ENCODE measurements around the gene DNAI2. TPM values are rescaled to one million over a fixed set of nuclear protein-coding genes. Genes with fewer than 3 reads are reported as not detected.
A peak's percentile ranks its signal among the peaks of the same experiment; 100 is the strongest.

Gene DNAI2
- total and polyA plus RNA-seq, 9 of the 15 experiments (the other 6 are each of a cell fraction or from before 2014, with no cell fraction given), result not detected

DNA sequence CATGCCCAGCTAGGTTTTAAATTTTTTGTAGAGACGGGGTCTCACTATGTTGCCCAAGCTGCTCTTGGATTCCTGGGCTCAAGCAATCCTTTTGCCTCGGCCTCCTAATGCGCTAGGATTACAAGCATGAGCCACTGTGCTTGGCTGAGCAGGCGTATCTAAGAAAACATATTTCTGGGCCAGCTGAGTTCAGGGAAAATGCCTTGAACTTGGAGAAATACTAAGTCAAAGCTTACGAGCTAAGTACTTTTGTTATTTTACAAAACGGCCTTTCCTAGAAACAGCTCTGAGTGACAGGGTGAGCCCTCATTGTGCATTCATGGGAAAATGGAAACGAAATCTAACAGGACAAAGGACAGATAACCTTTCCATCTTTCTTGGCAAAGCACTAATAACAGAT lies 24.7 kb downstream of the DNAI2 start:
- in situ Hi-C loops (cut with MboI), result no loop called here
- CTCF ChIA-PET (ENCODE audit: low intra/inter-chr PET ratio), result interaction anchor here (3.7 kb wide), 1 partner anchor 55 kb away, joined by 21 read pairs; no protein-coding TSS in a partner anchor
- Histone ChIP-seq H3K79me2 (ENCODE audit: control insufficient read depth, insufficient read depth, low read length) (no peaks in the 10 kb centered on the region), H3K9ac (ENCODE audit: insufficient read depth in 1 of 2, low read depth in 2 of 2, low read length in 2 of 2) (no peak overlapping the region), H3K27me3 (ENCODE audit: control insufficient read depth in 2 of 2, insufficient read depth in 2 of 2, low read length in 2 of 2) (no peaks in the 10 kb centered on the region), H3K4me3 (no peak overlapping the region), H3K4me2 (ENCODE audit: insufficient read depth, low read length) (no peak overlapping the region), H3K9me3 (replicated peaks; ENCODE audit: control insufficient read depth, insufficient read depth, low read depth, low read length) (no peaks in the 10 kb centered on the region), H3K4me1 (replicated peaks in 1 of 2; ENCODE audit: control insufficient read depth in 2 of 2, insufficient read depth in 2 of 2, low read length in 2 of 2) (peaks cover 14 to 21% of the 10 kb centered on the region in 2 experiments; a peak in 4 of 5 replicates), H3K36me3 (ENCODE audit: control insufficient read depth, insufficient read depth, low read length) (no peaks in the 10 kb centered on the region), H4K20me1 (replicated peaks; ENCODE audit: control insufficient read depth, insufficient read depth, low read length) (no peaks in the 10 kb centered on the region), H3K27ac (ENCODE audit: extremely low read depth, low read depth, low read length) (no peak overlapping the region), H2AFZ (ENCODE audit: low read depth, low read length) (peak overlapping the region; percentile 62), H3K9me1 (ENCODE audit: control insufficient read depth, insufficient read depth, low read length) (no peaks in the 10 kb centered on the region)
- WGBS (ENCODE audit: insufficient coverage, low coverage, missing lambda C conversion rate), result 40% methylated on average over 6 of the region's 7 CpGs
- TF ChIP-seq, protein P1, sequence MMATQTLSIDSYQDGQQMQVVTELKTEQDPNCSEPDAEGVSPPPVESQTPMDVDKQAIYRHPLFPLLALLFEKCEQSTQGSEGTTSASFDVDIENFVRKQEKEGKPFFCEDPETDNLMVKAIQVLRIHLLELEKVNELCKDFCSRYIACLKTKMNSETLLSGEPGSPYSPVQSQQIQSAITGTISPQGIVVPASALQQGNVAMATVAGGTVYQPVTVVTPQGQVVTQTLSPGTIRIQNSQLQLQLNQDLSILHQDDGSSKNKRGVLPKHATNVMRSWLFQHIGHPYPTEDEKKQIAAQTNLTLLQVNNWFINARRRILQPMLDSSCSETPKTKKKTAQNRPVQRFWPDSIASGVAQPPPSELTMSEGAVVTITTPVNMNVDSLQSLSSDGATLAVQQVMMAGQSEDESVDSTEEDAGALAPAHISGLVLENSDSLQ (IDR thresholded peaks at IDR 0.05), result peak; percentile 72
- no peak for TF ChIP-seq RAD51 (IDR thresholded peaks at IDR 0.05; ENCODE audit: borderline replicate concordance, low read depth)
- TF ChIP-seq, protein P2, sequence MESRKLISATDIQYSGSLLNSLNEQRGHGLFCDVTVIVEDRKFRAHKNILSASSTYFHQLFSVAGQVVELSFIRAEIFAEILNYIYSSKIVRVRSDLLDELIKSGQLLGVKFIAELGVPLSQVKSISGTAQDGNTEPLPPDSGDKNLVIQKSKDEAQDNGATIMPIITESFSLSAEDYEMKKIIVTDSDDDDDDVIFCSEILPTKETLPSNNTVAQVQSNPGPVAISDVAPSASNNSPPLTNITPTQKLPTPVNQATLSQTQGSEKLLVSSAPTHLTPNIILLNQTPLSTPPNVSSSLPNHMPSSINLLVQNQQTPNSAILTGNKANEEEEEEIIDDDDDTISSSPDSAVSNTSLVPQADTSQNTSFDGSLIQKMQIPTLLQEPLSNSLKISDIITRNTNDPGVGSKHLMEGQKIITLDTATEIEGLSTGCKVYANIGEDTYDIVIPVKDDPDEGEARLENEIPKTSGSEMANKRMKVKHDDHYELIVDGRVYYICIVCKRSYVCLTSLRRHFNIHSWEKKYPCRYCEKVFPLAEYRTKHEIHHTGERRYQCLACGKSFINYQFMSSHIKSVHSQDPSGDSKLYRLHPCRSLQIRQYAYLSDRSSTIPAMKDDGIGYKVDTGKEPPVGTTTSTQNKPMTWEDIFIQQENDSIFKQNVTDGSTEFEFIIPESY (CRISPR knock-in tag; IDR thresholded peaks at IDR 0.05), result peak; percentile 60; the same call in 1 of the 2 replicates
- BruUV-seq (replicated peaks), result no TSS peak
- ATAC-seq, result no peak
- intact Hi-C loops (cut with micrococcal nuclease), result no loop called here
- no peak for FAIRE-seq
- POLR2A ChIA-PET, result interaction anchor here (0.6 to 1.7 kb wide), 2 partner anchors 12 to 14 kb away, joined by 3 read pairs; no protein-coding TSS in a partner anchor
- DNase-seq (ENCODE audit: extremely low read depth in 1 of 4, low spot score in 3 of 4), result no peak

Data from K562 (cell line).